WTC11 (cell line): ENCODE data around the gene PIPOX. TPM values are rescaled to one million over a fixed set of nuclear protein-coding genes. Genes with fewer than 3 reads are reported as not detected.

ENCODE experiments used
- ATAC-seq: fragments of 200-7000 bp; cut with Tn5 transposase; 2 replicates; pipeline ENCODE4 v1.10.0; 2021; ENCODE audit warnings: mild to moderate bottlenecking, moderate library complexity
- CTCF ChIA-PET: fragments of 300-600 bp; sonication (Branson Sonifier 250); formaldehyde crosslinking; loops from one replicate; lab custom pipeline; 2021; ENCODE audit warnings: antibody characterized with exemption; lab: Charles Lee
- POLR2A ChIA-PET: fragments of 350-600 bp; sonication (Branson Sonifier 250); formaldehyde crosslinking; loops from one replicate; lab custom pipeline; 2021; ENCODE audit warnings: antibody characterized with exemption; lab: Charles Lee
- DNase-seq: peaks from one replicate; pipeline ENCODE4 v3.0.0; 2021; ENCODE audit warnings: low spot score
- H3K27ac Mint-ChIP-seq: 2 replicates; pipeline ENCODE4 v1.8.0; 2021; ENCODE audit warnings: mixed read lengths
- H3K27me3 Mint-ChIP-seq: 2 replicates; pipeline ENCODE4 v1.8.0; 2021; ENCODE audit warnings: low read depth, mild to moderate bottlenecking, moderate library complexity, mixed read lengths
- H3K36me3 Mint-ChIP-seq: 2 replicates; pipeline ENCODE4 v1.8.0; 2021; ENCODE audit warnings: mixed read lengths
- H3K4me1 Mint-ChIP-seq: 2 replicates; pipeline ENCODE4 v1.8.0; 2022; ENCODE audit warnings: mixed read lengths
- H3K4me3 Mint-ChIP-seq: 2 replicates; pipeline ENCODE4 v1.8.0; 2021; ENCODE audit warnings: mild to moderate bottlenecking, moderate library complexity, mixed read lengths
- H3K9me3 Mint-ChIP-seq: 2 replicates; pipeline ENCODE4 v1.8.0; 2021; ENCODE audit warnings: mixed read lengths
- AFF4 ChIP-seq: sonication (generic); formaldehyde crosslinking; IDR thresholded peaks from 2 replicates; pipeline ENCODE4 v1.8.1; 2023; ENCODE audit warnings: mild to moderate bottlenecking, missing genetic modification reagents, borderline replicate concordance
- ARID4B ChIP-seq: sonication (generic); formaldehyde crosslinking; IDR thresholded peaks from 2 replicates; pipeline ENCODE4 v1.8.0; 2023; ENCODE audit warnings: missing genetic modification reagents, mild to moderate bottlenecking, borderline replicate concordance
- CBFB ChIP-seq: sonication (generic); formaldehyde crosslinking; IDR thresholded peaks from 2 replicates; pipeline ENCODE4 v1.8.1; 2022; ENCODE audit warnings: mild to moderate bottlenecking, low read depth, missing genetic modification reagents
- CREM ChIP-seq: sonication (generic); formaldehyde crosslinking; IDR thresholded peaks from 2 replicates; pipeline ENCODE4 v1.8.1; 2022; ENCODE audit warnings: mild to moderate bottlenecking, missing genetic modification reagents, moderate library complexity
- ERG ChIP-seq: fragments of 250-450 bp; sonication (Bioruptor Pico); IDR thresholded peaks from 2 replicates; pipeline ENCODE4 v1.8.0; 2021; ENCODE audit warnings: mild to moderate bottlenecking
- GABPB1 ChIP-seq: sonication (generic); formaldehyde crosslinking; IDR thresholded peaks from 2 replicates; pipeline ENCODE4 v1.8.1; 2023; ENCODE audit warnings: mild to moderate bottlenecking, missing genetic modification reagents
- HMGA2 ChIP-seq: fragments of 250-450 bp; sonication (Bioruptor Pico); IDR thresholded peaks from 2 replicates; pipeline ENCODE4 v1.4.0; 2021; ENCODE audit warnings: mild to moderate bottlenecking, moderate library complexity
- MLX ChIP-seq: sonication (generic); formaldehyde crosslinking; IDR thresholded peaks from 2 replicates; pipeline ENCODE4 v1.8.1; 2023; ENCODE audit warnings: mild to moderate bottlenecking, missing genetic modification reagents, moderate library complexity
- MYBL2 ChIP-seq: sonication (generic); formaldehyde crosslinking; IDR thresholded peaks from 2 replicates; pipeline ENCODE4 v1.8.1; 2023; ENCODE audit warnings: mild to moderate bottlenecking, moderate library complexity, missing genetic modification reagents
- SMAD3 ChIP-seq: sonication (generic); formaldehyde crosslinking; IDR thresholded peaks from 2 replicates; pipeline ENCODE4 v1.8.0; 2022; ENCODE audit warnings: missing genetic modification reagents, mild to moderate bottlenecking, borderline replicate concordance
- ZNF138 ChIP-seq: sonication (generic); formaldehyde crosslinking; conservative IDR thresholded peaks from 2 replicates; pipeline ENCODE4 v1.8.1; 2022; ENCODE audit warnings: mild to moderate bottlenecking, moderate library complexity, missing genetic modification reagents
- ZNF425 ChIP-seq: fragments of 250-450 bp; sonication (Bioruptor Pico); conservative IDR thresholded peaks from 2 replicates; pipeline ENCODE4 v1.9.0; 2021; ENCODE audit warnings: mild to moderate bottlenecking
- ZNF671 ChIP-seq: fragments of 250-450 bp; sonication (Bioruptor Pico); IDR thresholded peaks from 2 replicates; pipeline ENCODE4 v1.8.0; 2021; ENCODE audit warnings: mild to moderate bottlenecking
- total RNA-seq: library from RNA; stranded (reverse); gene quantifications from 3 replicates; pipeline ENCODE4 v1.2.3, GENCODE V29; 2021

Gene PIPOX
- total RNA-seq, 1 experiment from 2014 or later = 34.2 TPM

- Mint-ChIP-seq H3K36me3 (peaks cover 42% of the 10 kb centered on the region), H3K9me3 (no peaks in the 10 kb centered on the region), H3K4me1 (peaks cover 11% of the 10 kb centered on the region), H3K27me3 (no peaks in the 10 kb centered on the region), H3K27ac (no peak overlapping the region), H3K4me3 (no peak overlapping the region)
- TF ChIP-seq GABPB1 (no peak), HMGA2 (CRISPR knock-in tag) (no peak), ZNF671 (CRISPR knock-in tag) (no peak), ZNF425 (CRISPR knock-in tag) (no peak), ERG (CRISPR knock-in tag) (no peak), AFF4 (no peak), MLX (CRISPR knock-in tag) (no peak), CBFB (CRISPR knock-in tag) (no peak), MYBL2 (CRISPR knock-in tag) (no peak), CREM (no peak), ZNF138 (no peak), SMAD3 (CRISPR knock-in tag) (no peak), ARID4B (no peak)
- CTCF ChIA-PET = interaction anchor here (0.9 to 6.0 kb wide), 10 partner anchors 10 to 140 kb away, joined by 3 to 78 read pairs (median 12); no protein-coding TSS in a partner anchor
- DNase-seq (no peak), ATAC-seq (no peak)
- POLR2A ChIA-PET = no interaction called here
Observed at GRCh38 chr17:29093090-29093871, 50.3 kb downstream of the PIPOX start.
